Smooth muscle cell of the umbilical artery (primary cell): ENCODE data around the gene AMZ1. TPM values are rescaled to one million over a fixed set of nuclear protein-coding genes. Genes with fewer than 3 reads are reported as not detected.

Experiments
- total RNA-seq: library from RNA; depleted of rRNA; stranded (reverse); fragments of >200 nt; gene quantifications from 2 replicates; pipeline ENCODE4 v1.2.3, GENCODE V29; 2014

Gene AMZ1
- 0.30 and 0.37 TPM in 2 replicates for total RNA-seq

GRCh38 chr7:2687881-2688318 lies at the start of gene AMZ1:
Gene AMZ1 (plus strand): TSS chr7:2688202. CDS start chr7:2700452, 12,250 bp downstream.

Other genes starting within 250 kb of the AMZ1 start
- gene GRIFIN, start 211.8 kb upstream of the AMZ1 start, total RNA-seq, result not detected in 2 replicates
- 12.2 and 16.6 TPM in 2 replicates for gene LFNG, start 168.4 kb upstream of the AMZ1 start, total RNA-seq
- 24.1 and 31.8 TPM in 2 replicates for gene BRAT1, start 132.7 kb upstream of the AMZ1 start, total RNA-seq
- 6.8 and 11.7 TPM in 2 replicates for gene IQCE, start 129.2 kb upstream of the AMZ1 start, total RNA-seq
- 67.7 and 114 TPM in 2 replicates for gene TTYH3, start 56.2 kb upstream of the AMZ1 start, total RNA-seq
- gene GNA12, start 156.1 kb downstream of the AMZ1 start, total RNA-seq, result 43.1 and 96.7 TPM in 2 replicates